ENCODE measurements around the gene MAML3. TPM values are rescaled to one million over a fixed set of nuclear protein-coding genes. Genes with fewer than 3 reads are reported as not detected.
A peak's percentile ranks its signal among the peaks of the same experiment; 100 is the strongest.

Gene MAML3
- total and polyA plus RNA-seq, 7 experiments from 2014 or later = 0.53 to 9.4 (median 3.3) TPM

DNA sequence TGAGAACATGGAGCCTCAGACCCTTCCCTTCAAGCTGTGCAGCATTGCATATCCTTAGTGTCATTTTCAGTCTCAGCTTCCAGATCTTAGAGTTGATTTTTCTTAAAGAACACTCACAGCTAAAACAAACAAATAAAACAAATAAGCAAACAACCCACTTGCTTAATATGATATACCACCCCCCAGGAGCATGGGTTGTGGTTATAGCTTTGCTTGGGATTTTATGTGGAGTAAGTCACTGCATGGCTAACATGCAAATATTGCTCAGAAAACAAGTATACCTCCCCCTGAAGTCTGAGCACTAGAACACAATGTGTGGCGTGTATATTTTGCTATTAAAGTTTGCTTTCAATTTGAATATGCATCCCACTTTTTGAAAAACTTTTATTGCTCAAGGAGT lies 409.8 kb downstream of the MAML3 start:
- H3K4me1 ChIP-seq (ENCODE audit: control insufficient read depth in 2 of 2, insufficient read depth in 2 of 2, low read length in 2 of 2) = no peaks in the 10 kb centered on the region
- no peaks in the 10 kb centered on the region for H3K27me3 ChIP-seq (ENCODE audit: control insufficient read depth in 2 of 2, insufficient read depth in 2 of 2, low read length in 2 of 2)
- H3K27ac Mint-ChIP-seq = no peak overlapping the region
- H3K27me3 Mint-ChIP-seq = peaks cover 0 to 7% (median 5%) of the 10 kb centered on the region in 5 donors
- H3K9me3 Mint-ChIP-seq = no peaks in the 10 kb centered on the region
- ChIA-PET POLR2A (no interaction called here), CTCF (no interaction called here)
- H3K27ac ChIP-seq (ENCODE audit: low read depth, low read length) = no peak overlapping the region
- intact Hi-C loops (cut with micrococcal nuclease) = no loop called here
- no peak for ATAC-seq
- H3K4me3 ChIP-seq (ENCODE audit: low read length) = no peak overlapping the region
- DNase-seq = no peak
- no peaks in the 10 kb centered on the region for H3K36me3 ChIP-seq (ENCODE audit: control insufficient read depth in 2 of 3, insufficient read depth in 3 of 3, low read length in 3 of 3)
- no peak overlapping the region for H3K4me3 Mint-ChIP-seq
- no peaks in the 10 kb centered on the region for H3K9me3 ChIP-seq (ENCODE audit: control insufficient read depth in 2 of 3, low read length in 3 of 3)
- peaks cover 0 to 3% (median 0%) of the 10 kb centered on the region in 7 donors for H3K4me1 Mint-ChIP-seq
- H3K36me3 Mint-ChIP-seq = no peaks in the 10 kb centered on the region

DNA sequence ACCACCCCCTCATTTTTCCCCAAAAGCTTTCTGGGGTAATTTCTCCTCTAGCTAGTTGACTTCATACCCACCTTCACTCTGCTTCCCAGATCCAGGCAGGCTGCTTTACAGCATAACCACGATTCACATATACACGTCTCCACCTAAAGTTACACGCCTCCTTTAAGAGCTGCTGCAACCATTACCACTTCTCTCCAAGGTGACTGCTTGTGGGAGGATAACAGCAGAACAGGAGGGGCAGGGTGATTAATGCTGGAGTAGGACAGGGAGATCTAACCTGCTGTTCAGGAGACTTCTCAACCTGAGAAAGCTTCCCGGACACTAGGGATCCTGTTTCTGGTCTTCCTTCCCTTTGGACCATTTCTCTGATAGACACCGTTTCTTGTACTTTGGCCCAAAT lies 411.0 kb downstream of the MAML3 start:
- no peak overlapping the region for H3K27ac Mint-ChIP-seq
- intact Hi-C loops (cut with micrococcal nuclease) = no loop called here
- no peak overlapping the region for H3K27ac ChIP-seq (ENCODE audit: low read depth, low read length)
- H3K4me3 Mint-ChIP-seq = no peak overlapping the region
- peaks cover 3 to 12% (median 7%) of the 10 kb centered on the region in 5 donors for H3K27me3 Mint-ChIP-seq
- H3K9me3 Mint-ChIP-seq = no peaks in the 10 kb centered on the region
- peaks cover 0 to 3% (median 0%) of the 10 kb centered on the region in 7 donors for H3K4me1 Mint-ChIP-seq
- POLR2A ChIA-PET = no interaction called here
- no peak overlapping the region for H3K4me3 ChIP-seq (ENCODE audit: low read length)
- no peak for ATAC-seq
- no peaks in the 10 kb centered on the region for H3K4me1 ChIP-seq (ENCODE audit: control insufficient read depth in 2 of 2, insufficient read depth in 2 of 2, low read length in 2 of 2)
- H3K9me3 ChIP-seq (ENCODE audit: control insufficient read depth in 2 of 3, low read length in 3 of 3) = no peaks in the 10 kb centered on the region
- no peak for DNase-seq
- no peaks in the 10 kb centered on the region for H3K27me3 ChIP-seq (ENCODE audit: control insufficient read depth in 2 of 2, insufficient read depth in 2 of 2, low read length in 2 of 2)
- H3K36me3 Mint-ChIP-seq = no peaks in the 10 kb centered on the region
- H3K36me3 ChIP-seq (ENCODE audit: control insufficient read depth in 2 of 3, insufficient read depth in 3 of 3, low read length in 3 of 3) = no peaks in the 10 kb centered on the region
- CTCF ChIA-PET = interaction anchor here (0.6 kb wide), 1 partner anchor 83 kb away, joined by 3 read pairs; no protein-coding TSS in a partner anchor

DNA sequence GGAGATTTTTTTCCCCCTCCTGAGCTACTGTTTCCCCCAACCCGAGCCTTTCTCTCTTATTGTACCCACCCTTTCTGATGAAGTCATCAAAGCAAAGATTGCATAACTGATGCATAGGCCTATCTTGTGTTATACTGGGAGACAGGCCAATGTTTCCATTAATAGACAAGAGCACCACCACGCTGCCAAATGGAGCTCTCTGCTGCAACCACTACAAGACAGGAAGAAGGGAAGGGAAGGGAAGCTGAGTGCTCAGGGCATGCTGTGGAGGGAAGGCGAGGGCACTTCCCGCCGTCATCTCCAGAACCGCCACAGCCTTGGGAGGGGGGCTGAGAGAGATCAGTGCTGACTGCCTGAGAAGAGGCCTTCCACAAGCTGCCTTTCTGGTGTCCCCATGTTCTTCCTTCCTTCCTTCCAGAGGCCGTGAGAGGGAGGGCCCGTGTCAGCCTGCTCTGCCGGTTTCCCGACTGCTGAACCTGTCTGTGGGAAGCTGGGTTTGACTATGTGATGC lies 413.4 kb downstream of the MAML3 start:
- intact Hi-C loops (cut with micrococcal nuclease) = no loop called here
- Mint-ChIP-seq H3K27ac (no peak overlapping the region), H3K36me3 (no peaks in the 10 kb centered on the region), H3K4me1 (peaks cover 4 to 8% (median 6%) of the 10 kb centered on the region in 7 donors), H3K4me3 (no peak overlapping the region), H3K27me3 (peaks cover 18 to 35% (median 27%) of the 10 kb centered on the region in 5 donors), H3K9me3 (no peaks in the 10 kb centered on the region)
- peaks cover 0 to 3% of the 10 kb centered on the region in 2 donors for H3K4me1 ChIP-seq (ENCODE audit: control insufficient read depth in 2 of 2, insufficient read depth in 2 of 2, low read length in 2 of 2)
- ATAC-seq (peak; percentile 50), DNase-seq (no peak)
- H3K36me3 ChIP-seq (ENCODE audit: control insufficient read depth in 2 of 3, insufficient read depth in 3 of 3, low read length in 3 of 3) = no peaks in the 10 kb centered on the region
- ChIA-PET POLR2A (no interaction called here), CTCF (no interaction called here)
- H3K27me3 ChIP-seq (ENCODE audit: control insufficient read depth in 2 of 2, insufficient read depth in 2 of 2, low read length in 2 of 2) = no peaks in the 10 kb centered on the region
- H3K27ac ChIP-seq (ENCODE audit: low read depth, low read length) = no peak overlapping the region
- H3K4me3 ChIP-seq (ENCODE audit: low read length) = no peak overlapping the region
- no peaks in the 10 kb centered on the region for H3K9me3 ChIP-seq (ENCODE audit: control insufficient read depth in 2 of 3, low read length in 3 of 3)

DNA sequence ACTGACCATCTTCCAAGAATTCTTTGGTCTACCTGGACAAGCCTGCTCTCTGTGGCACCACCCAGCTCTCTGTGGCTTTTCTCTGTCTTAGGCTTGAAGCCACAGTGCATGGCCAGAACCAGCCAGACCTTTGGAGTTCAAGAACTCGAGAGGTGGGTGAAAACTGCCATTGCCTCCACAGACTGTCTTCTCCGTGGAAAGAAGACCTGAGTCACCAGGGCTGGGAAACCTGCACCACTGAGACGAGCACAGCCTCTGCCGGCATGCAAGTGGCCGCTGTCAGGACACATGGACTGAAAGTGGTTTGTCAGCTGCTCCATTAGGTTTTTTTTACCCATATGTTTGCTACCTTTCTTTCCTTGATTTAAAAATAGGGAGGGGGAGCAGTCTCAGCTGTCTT lies 413.9 kb downstream of the MAML3 start:
- Mint-ChIP-seq H3K4me3 (no peak overlapping the region), H3K27me3 (peaks cover 19 to 38% (median 27%) of the 10 kb centered on the region in 5 donors), H3K9me3 (no peaks in the 10 kb centered on the region), H3K4me1 (peaks cover 5 to 9% (median 6%) of the 10 kb centered on the region in 7 donors), H3K27ac (no peak overlapping the region), H3K36me3 (no peaks in the 10 kb centered on the region)
- Histone ChIP-seq H3K9me3 (ENCODE audit: control insufficient read depth in 2 of 3, low read length in 3 of 3) (no peaks in the 10 kb centered on the region), H3K27ac (ENCODE audit: low read depth, low read length) (no peak overlapping the region), H3K4me3 (ENCODE audit: low read length) (no peak overlapping the region), H3K4me1 (ENCODE audit: control insufficient read depth in 2 of 2, insufficient read depth in 2 of 2, low read length in 2 of 2) (peaks cover 0 to 5% of the 10 kb centered on the region in 2 donors), H3K36me3 (ENCODE audit: control insufficient read depth in 2 of 3, insufficient read depth in 3 of 3, low read length in 3 of 3) (no peaks in the 10 kb centered on the region), H3K27me3 (ENCODE audit: control insufficient read depth in 2 of 2, insufficient read depth in 2 of 2, low read length in 2 of 2) (no peaks in the 10 kb centered on the region)
- ChIA-PET CTCF (interaction anchor here (0.5 kb wide), 1 partner anchor 1558 kb away, joined by 3 read pairs; no protein-coding TSS in a partner anchor), POLR2A (no interaction called here)
- intact Hi-C loops (cut with micrococcal nuclease) = no loop called here
- ATAC-seq = no peak
- DNase-seq = no peak

DNA sequence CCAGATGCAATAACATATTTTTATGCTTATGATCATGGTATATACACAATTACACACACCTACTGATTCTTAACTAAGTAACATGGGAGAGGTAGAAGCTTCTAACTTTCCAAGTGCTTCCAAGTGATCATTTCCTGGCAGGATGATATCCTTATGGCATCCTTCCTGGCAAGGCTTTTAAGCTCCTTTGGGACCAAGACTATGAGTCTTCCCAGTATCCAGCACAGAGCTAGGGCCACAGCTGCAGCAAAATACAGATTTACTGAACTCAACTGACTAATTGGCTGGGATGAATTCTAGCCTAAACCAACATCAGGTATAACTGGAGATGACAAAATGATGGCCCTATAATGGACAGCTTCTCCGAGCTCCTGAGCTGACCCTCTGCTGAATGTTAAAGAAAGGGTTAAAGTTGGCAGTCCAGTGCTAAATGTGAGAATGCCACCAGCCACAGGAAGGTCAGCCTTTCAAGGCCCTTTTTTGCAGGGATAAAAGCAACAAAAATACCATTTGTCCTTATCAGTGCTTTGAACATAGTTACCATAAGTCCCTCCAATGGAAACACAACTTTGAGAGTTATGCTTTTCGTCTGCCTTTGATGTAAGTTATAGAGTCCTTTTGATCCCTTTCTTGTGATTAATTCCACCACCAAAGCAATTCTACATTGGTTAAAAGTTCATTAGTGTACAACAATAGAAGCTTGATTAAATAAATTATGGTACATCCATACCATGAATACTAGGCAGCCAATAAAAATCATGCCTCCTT lies 415.0 kb downstream of the MAML3 start:
- no peaks in the 10 kb centered on the region for H3K9me3 ChIP-seq (ENCODE audit: control insufficient read depth in 2 of 3, low read length in 3 of 3)
- Mint-ChIP-seq H3K9me3 (no peaks in the 10 kb centered on the region), H3K27ac (no peak overlapping the region), H3K4me3 (no peak overlapping the region), H3K4me1 (peaks cover 6 to 17% (median 13%) of the 10 kb centered on the region in 7 donors), H3K27me3 (peaks cover 30 to 45% (median 33%) of the 10 kb centered on the region in 5 donors), H3K36me3 (no peaks in the 10 kb centered on the region)
- peaks cover 0 to 5% of the 10 kb centered on the region in 2 donors for H3K4me1 ChIP-seq (ENCODE audit: control insufficient read depth in 2 of 2, insufficient read depth in 2 of 2, low read length in 2 of 2)
- ChIA-PET POLR2A (no interaction called here), CTCF (interaction anchor here (0.6 kb wide), 1 partner anchor 715 kb away, joined by 3 read pairs; no protein-coding TSS in a partner anchor)
- no peak overlapping the region for H3K4me3 ChIP-seq (ENCODE audit: low read length)
- no peaks in the 10 kb centered on the region for H3K36me3 ChIP-seq (ENCODE audit: control insufficient read depth in 2 of 3, insufficient read depth in 3 of 3, low read length in 3 of 3)
- H3K27ac ChIP-seq (ENCODE audit: low read depth, low read length) = no peak overlapping the region
- DNase-seq = no peak
- intact Hi-C loops (cut with micrococcal nuclease) = loop anchor here (5.0 to 10.0 kb wide), 3 partner anchors 276 to 586 kb away; partner anchors contain the start of gene MAML3 (in 2 of the 2)
- no peaks in the 10 kb centered on the region for H3K27me3 ChIP-seq (ENCODE audit: control insufficient read depth in 2 of 2, insufficient read depth in 2 of 2, low read length in 2 of 2)
- no peak for ATAC-seq

- no peak overlapping the region for H3K27ac Mint-ChIP-seq
- no peak overlapping the region for H3K4me3 ChIP-seq (ENCODE audit: low read length)
- DNase-seq (no peak), ATAC-seq (no peak)
- H3K4me1 ChIP-seq (ENCODE audit: control insufficient read depth in 2 of 2, insufficient read depth in 2 of 2, low read length in 2 of 2) = peaks cover 0 to 5% of the 10 kb centered on the region in 2 donors
- H3K27me3 Mint-ChIP-seq = peaks cover 30 to 59% (median 39%) of the 10 kb centered on the region in 5 donors
- H3K27me3 ChIP-seq (ENCODE audit: control insufficient read depth in 2 of 2, insufficient read depth in 2 of 2, low read length in 2 of 2) = no peaks in the 10 kb centered on the region
- intact Hi-C loops (cut with micrococcal nuclease) = loop anchor here (5.0 to 10.0 kb wide), 3 partner anchors 278 to 588 kb away; partner anchors contain the start of gene MAML3 (in 2 of the 2)
- no peaks in the 10 kb centered on the region for H3K9me3 ChIP-seq (ENCODE audit: control insufficient read depth in 2 of 3, low read length in 3 of 3)
- no peaks in the 10 kb centered on the region for H3K36me3 Mint-ChIP-seq
- H3K27ac ChIP-seq (ENCODE audit: low read depth, low read length) = no peak overlapping the region
- peaks cover 6 to 17% (median 13%) of the 10 kb centered on the region in 7 donors for H3K4me1 Mint-ChIP-seq
- CTCF ChIA-PET = no interaction called here
- POLR2A ChIA-PET = no interaction called here
- no peaks in the 10 kb centered on the region for H3K36me3 ChIP-seq (ENCODE audit: control insufficient read depth in 2 of 3, insufficient read depth in 3 of 3, low read length in 3 of 3)
- peak overlapping the region in 3 of 10 donors; percentile 5 to 84 (median 16) for H3K4me3 Mint-ChIP-seq
- no peaks in the 10 kb centered on the region for H3K9me3 Mint-ChIP-seq
Measured at GRCh38 chr4:139736661-139737060, 417.3 kb downstream of the MAML3 start.

Data from naive thymus-derived CD4-positive, alpha-beta T cell (primary cell).